ENCODE results near the gene PDE4C.

PDE4C gene

DNA sequence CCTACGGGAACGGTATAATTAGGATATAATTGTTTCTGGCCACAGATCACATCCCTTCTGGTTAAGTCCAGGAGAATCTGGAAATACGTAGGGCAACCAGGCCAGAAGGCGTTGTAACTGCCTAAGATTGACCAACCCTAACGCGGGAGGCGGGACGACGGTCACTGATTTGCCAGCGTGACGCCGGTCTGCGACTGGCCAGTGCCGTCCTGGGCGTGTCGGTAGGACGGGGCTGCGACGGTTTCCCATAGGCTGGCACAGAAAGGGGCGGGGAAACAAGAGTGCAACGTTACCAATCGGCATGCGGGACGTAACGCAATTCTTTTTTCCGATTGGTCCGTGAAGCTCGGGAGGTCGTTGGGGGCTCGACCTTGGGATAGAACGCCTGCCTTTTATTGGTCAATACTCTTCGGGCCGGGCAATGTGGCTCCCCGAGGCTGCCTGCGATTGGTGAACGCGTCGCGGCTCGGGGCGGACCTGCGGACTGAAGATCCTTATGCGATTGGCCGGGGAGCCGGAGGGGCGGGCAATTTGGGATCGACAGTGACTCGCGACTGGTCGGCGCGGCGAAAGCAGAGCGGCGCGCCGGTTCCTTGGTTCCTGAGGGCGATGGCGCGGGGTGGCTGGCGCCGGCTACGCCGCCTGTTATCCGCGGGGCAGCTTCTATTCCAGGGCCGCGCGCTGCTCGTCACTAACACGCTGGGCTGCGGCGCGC, 33.4 kb downstream of the PDE4C start, which contains the start of gene MPV17L2:
Gene MPV17L2 (plus strand): TSS at position 546 of the 715 bp plus-strand sequence. CDS start 64 bp downstream, at position 610.
- FAIRE-seq = peak; percentile 72
- TF ChIP-seq, protein P1, sequence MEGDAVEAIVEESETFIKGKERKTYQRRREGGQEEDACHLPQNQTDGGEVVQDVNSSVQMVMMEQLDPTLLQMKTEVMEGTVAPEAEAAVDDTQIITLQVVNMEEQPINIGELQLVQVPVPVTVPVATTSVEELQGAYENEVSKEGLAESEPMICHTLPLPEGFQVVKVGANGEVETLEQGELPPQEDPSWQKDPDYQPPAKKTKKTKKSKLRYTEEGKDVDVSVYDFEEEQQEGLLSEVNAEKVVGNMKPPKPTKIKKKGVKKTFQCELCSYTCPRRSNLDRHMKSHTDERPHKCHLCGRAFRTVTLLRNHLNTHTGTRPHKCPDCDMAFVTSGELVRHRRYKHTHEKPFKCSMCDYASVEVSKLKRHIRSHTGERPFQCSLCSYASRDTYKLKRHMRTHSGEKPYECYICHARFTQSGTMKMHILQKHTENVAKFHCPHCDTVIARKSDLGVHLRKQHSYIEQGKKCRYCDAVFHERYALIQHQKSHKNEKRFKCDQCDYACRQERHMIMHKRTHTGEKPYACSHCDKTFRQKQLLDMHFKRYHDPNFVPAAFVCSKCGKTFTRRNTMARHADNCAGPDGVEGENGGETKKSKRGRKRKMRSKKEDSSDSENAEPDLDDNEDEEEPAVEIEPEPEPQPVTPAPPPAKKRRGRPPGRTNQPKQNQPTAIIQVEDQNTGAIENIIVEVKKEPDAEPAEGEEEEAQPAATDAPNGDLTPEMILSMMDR (IDR thresholded peaks at IDR 0.05; ENCODE audit: insufficient read depth, missing control alignments) = no peak
- peak; percentile 72 for DNase-seq (ENCODE audit: insufficient read length, low spot score)

DNA sequence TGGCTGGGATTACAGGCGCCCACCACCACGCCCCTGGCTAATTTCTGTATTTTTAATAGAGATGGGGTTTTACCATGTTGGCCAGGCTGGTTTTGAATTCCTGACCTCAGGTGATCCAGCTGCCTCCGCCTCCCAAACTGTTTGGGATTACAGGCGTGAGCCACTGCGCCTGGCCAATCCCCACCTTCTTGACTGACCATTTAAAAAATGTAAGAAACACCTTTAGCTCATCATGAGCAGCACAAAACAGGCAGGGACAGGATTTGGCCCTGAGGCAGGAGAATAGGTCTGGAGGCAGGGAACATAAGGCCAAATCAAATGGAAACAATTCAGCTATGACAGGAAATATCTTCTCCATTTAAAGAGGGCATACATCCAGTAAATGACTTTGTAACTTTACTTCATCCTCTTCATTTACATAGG, 34.6 kb downstream of the PDE4C start:
- no peak for FAIRE-seq
- TF ChIP-seq, protein P1 (IDR thresholded peaks at IDR 0.05; ENCODE audit: insufficient read depth, missing control alignments) = no peak
- DNase-seq (ENCODE audit: insufficient read length, low spot score) = no peak

DNA sequence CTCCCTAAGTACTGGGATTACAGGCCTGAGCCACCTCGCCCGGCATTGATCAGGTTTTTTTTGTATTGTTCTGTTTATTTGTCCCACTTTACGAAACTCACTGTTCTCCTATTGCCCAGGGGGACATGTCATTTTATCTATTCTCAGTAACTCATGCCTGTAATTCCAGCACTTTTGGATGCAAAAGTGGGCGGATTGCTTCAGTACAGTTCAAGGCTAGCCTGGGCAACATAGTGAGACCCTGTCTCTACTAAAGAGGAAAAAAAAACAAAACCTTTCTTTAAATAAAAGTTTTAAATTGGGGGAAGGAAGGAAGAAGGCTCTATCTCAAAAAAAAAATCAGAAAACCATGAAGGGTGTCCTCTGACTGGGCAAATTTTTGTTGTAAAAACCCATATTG, 36.0 kb downstream of the PDE4C start:
- DNase-seq (ENCODE audit: insufficient read length, low spot score) (no peak), FAIRE-seq (no peak)
- TF ChIP-seq, protein P1 (IDR thresholded peaks at IDR 0.05; ENCODE audit: insufficient read depth, missing control alignments) = no peak

- TF ChIP-seq, protein P1 (IDR thresholded peaks at IDR 0.05; ENCODE audit: insufficient read depth, missing control alignments) = no peak
- FAIRE-seq = no peak
- DNase-seq (ENCODE audit: insufficient read length, low spot score) = no peak
These were observed 40.7 kb downstream of the PDE4C start for GRCh38 chr19:18185538-18185937.

- FAIRE-seq (no peak), DNase-seq (ENCODE audit: insufficient read length, low spot score) (no peak)
- TF ChIP-seq, protein P1 (IDR thresholded peaks at IDR 0.05; ENCODE audit: insufficient read depth, missing control alignments) = no peak
These were observed 42.7 kb downstream of the PDE4C start for GRCh38 chr19:18183529-18183928.

- no peak for FAIRE-seq
- TF ChIP-seq, protein P1 (IDR thresholded peaks at IDR 0.05; ENCODE audit: insufficient read depth, missing control alignments) = no peak
- no peak for DNase-seq (ENCODE audit: insufficient read length, low spot score)
These were observed 46.3 kb downstream of the PDE4C start for GRCh38 chr19:18179957-18180356.

Measured in D721Med (cell line).